ENCODE data around the gene ISL2. TPM values are rescaled to one million over a fixed set of nuclear protein-coding genes. Genes with fewer than 3 reads are reported as not detected.

Gene ISL2
- total and polyA plus RNA-seq, 9 of the 15 experiments (the other 6 are each of a cell fraction or from before 2014, with no cell fraction given): 0.15 to 23.7 (median 4.0) TPM

GRCh38 chr15:76336254-76337058 is at the start of gene ISL2 (continued):
- TF ChIP-seq FOXA3 (CRISPR knock-in tag; conservative IDR thresholded peaks at IDR 0.05 in 1 of 2, IDR thresholded peaks at IDR 0.05 in 1 of 2) (no peak), ELK1 (CRISPR knock-in tag; IDR thresholded peaks at IDR 0.05) (no peak), L3MBTL2 (IDR thresholded peaks at IDR 0.05) (peak; percentile 6; the same call in 1 of the 2 replicates), TAF7 (tag; IDR thresholded peaks at IDR 0.05) (peak; percentile 65), CEBPB (tag; IDR thresholded peaks at IDR 0.05) (peak; percentile 85), GATAD2A (IDR thresholded peaks at IDR 0.05) (no peak), ZNF766 (CRISPR knock-in tag; conservative IDR thresholded peaks at IDR 0.05) (0 out of 2 replicates have a peak, but pooled peaks have one; percentile 38), FOXK2 (conservative IDR thresholded peaks at IDR 0.05 in 1 of 2, IDR thresholded peaks at IDR 0.05 in 1 of 2; ENCODE audit: low read depth in 2 of 2) (peak; percentile 55 to 79; a peak in 3 of 4 replicates), SPI1 (IDR thresholded peaks at IDR 0.05; ENCODE audit: borderline replicate concordance, low read depth, low read length) (peak; percentile 71), TRIM28 (IDR thresholded peaks at IDR 0.05) (no peak), EGR1 (conservative IDR thresholded peaks at IDR 0.05) (peak; percentile 94), TBP (optimal IDR thresholded peaks at IDR 0.05; ENCODE audit: low read depth, low read length) (peak; percentile 82), MAFF (IDR thresholded peaks at IDR 0.05; ENCODE audit: low read length) (0 out of 2 replicates have a peak, but pooled peaks have one; percentile 1), PCBP1 (IDR thresholded peaks at IDR 0.05; ENCODE audit: low read depth, low read length, poor library complexity, severe bottlenecking) (peak; percentile 33), GATAD2B (IDR thresholded peaks at IDR 0.05; ENCODE audit: borderline replicate concordance) (no peak), MYC (IDR thresholded peaks at IDR 0.05; ENCODE audit: low read depth, low read length) (peak; percentile 92), MYC (CRISPR knock-in tag; IDR thresholded peaks at IDR 0.05; ENCODE audit: borderline replicate concordance, low read depth) (no peak), MLLT1 (IDR thresholded peaks at IDR 0.05) (peak in 1 of 2 experiments; percentile 45; a peak in 2 of 4 replicates), EP300 (IDR thresholded peaks at IDR 0.05; ENCODE audit: low read length) (peak; percentile 44), ZNF316 (IDR thresholded peaks at IDR 0.05) (peak; percentile 76), NR2C2 (CRISPR knock-in tag; IDR thresholded peaks at IDR 0.05) (no peak), NR2C2 (tag; IDR thresholded peaks at IDR 0.05) (peak; percentile 25; the same call in 1 of the 2 replicates), ZKSCAN1 (IDR thresholded peaks at IDR 0.05; ENCODE audit: low read depth, low read length) (peak; percentile 16; the same call in 1 of the 2 replicates), SMAD1 (IDR thresholded peaks at IDR 0.05; ENCODE audit: low read depth, low read length, partially characterized antibody) (peak; percentile 53), ZNF695 (CRISPR knock-in tag; IDR thresholded peaks at IDR 0.05) (no peak), C11orf30 (IDR thresholded peaks at IDR 0.05; ENCODE audit: low read depth) (peak; percentile 66; the same call in 1 of the 2 replicates), GTF2E2 (tag; IDR thresholded peaks at IDR 0.05) (peak; percentile 86)
